Fibroblast of skin of scalp (primary cell): Measurements from ENCODE around the gene STK32B.
"Not testable (repeated sequence)": the region's sequence is repeated elsewhere in the genome, so short reads cannot be mapped to it uniquely, and the experiment has no call there.

Source experiments
- DNase-seq: peaks from one replicate; pipeline ENCODE4 v3.0.0-alpha.2; 2013

Gene STK32B

DNA sequence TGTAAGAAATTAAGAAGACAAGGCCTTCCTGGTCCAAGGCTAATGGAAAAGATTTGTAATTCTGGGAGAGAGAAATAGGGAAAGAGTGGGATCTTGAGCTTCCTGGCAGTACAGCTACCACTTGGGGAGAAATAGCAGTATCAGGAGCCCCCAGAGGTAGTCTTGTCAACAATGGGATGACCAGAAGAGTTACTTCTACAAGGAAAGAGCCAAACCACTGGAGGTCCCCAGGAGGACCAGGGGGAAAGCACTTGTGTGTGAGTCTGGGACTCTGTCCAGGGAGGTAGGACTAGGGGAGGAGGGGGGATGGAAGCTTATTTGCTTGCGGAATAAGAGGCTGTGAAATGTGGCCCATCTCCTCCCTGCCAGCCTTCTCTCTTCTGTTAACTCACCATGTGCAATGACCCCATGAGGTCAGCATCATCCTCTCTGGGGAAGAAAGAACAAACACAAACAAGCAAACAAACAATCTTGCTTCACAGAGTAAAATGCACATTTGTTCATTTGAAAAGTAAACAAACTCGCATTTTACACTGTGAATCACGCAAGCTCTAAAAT is 160.1 kb downstream of the STK32B start:
- no peak for DNase-seq

DNA sequence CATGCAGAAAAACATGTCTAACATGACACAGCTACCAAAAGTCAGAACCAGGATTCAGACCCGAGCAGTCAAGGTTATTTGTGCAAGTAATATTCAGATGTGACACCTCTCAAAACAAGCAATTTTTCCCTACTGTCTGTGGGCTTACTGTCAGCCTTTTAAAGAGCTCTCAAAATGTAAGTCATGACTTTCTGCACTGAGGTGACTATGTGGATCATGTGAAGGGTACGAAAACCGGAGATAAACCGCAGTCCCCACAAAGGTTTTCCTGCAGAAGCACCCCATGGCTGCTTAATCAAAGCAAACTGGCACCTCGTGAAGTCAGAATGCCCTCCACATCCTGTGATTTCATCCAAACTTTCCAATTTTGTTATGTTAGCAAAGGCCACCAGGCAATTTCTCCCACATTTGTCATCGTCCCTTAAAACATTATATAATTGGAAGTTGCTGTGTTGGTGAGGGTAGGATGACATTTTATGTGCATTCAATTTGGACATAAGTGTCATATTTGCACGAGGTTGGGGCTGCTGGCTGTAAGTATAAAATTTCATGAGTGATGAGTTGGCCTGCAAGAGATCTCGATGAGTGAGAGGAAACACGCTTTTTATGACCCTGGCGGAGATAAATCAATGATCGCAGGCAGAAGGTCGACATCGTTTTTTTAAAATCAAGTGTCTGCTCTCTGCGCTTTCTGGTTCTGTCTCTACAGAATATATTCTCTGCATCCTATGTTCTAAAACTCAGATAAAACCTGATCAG is 161.2 kb downstream of the STK32B start:
- DNase-seq = no peak

DNA sequence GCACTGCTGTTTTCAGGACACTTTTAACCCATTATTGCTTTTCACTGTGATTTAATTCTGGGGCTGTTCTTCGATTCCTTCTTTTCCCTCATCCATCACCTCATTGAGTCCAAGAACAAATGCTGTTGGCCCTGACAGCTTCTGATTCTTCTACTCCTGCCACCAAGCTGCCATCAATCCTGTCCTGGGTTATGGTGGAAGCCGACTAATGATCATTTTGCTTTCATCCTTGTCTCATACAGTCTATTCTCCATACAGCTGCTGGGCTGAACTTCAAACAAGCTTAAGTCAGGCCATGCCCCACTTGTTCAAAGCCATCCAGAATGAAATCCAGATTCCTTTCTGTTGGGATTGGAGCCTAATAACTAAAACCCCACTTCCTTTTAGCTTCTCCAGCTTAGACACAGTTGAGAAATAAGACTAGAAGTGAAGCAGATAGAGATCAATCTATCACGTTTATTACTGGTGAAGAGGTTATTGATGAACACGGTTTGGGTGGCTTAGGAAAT is 161.9 kb downstream of the STK32B start:
- DNase-seq = no peak

DNA sequence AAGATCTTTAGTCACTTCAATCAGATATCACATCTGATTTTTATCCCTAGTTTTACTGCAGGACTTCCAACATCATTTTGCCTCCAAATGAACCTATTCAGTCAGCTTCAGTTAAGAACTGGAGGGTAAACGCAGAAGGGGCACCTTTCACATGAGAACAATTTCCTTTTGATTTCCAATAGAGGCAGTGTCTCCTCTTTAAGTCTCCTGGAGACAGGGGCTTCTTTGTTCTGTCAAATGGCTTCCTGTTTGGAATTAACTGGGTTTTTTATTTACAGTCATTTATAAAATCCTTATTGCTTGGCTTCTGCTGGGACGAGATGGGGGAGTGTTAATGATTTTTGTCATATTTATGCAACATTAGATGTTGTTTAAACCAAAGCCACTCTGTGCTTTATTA is 164.0 kb downstream of the STK32B start:
- no peak for DNase-seq

DNA sequence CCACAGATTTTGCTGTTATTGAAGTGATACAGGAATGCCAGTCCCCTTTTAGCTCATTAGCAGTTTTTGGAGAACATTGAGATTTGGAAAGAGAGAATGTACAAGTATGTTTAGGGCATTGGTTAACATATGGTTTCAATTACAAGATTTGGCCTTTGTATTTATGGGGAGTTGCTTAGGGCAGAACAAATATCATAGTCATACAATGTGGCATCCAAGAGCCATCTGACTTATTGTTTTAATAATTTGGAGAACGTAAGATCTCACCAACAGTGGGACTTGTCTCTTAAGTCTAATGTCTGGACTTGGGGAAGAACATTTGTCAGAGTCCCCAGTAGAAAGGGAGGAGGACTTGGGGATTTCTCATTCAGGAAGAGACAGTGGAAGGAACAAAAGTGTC is 166.1 kb downstream of the STK32B start:
- peak; percentile 71 for DNase-seq

DNA sequence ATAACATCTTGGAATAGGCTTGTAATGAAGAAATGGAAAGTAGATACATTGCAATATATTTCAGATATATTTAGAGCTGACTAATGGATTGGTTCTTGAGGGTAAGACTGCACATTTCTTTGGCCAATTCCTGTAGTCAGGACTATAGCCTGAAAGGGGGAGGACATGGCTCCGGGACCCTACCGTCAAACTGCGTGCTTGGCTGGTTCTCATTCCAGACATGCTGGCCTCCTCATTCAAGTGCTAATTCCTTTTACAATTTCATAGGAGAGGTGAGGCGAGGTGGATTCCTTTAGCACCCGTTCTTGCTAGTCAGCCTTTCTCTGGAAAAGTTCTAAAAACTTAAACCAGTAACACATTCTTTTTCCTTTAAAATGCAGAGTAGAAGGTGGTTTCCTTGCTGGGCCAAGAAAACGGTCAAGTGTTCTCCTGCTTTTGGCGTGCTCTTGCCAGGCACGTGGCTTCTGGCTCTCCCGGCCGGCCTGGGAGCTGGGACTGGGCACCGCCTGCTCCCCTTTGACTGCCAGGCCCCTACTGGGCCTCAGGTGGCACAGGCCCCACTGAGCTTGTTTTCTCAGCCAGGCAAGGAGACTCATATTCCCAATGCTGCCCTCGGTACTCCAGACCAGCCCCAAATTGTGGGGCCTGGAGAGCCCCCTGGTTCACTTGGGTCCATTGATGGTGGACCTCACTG is 167.2 kb downstream of the STK32B start:
- DNase-seq = no peak

DNA sequence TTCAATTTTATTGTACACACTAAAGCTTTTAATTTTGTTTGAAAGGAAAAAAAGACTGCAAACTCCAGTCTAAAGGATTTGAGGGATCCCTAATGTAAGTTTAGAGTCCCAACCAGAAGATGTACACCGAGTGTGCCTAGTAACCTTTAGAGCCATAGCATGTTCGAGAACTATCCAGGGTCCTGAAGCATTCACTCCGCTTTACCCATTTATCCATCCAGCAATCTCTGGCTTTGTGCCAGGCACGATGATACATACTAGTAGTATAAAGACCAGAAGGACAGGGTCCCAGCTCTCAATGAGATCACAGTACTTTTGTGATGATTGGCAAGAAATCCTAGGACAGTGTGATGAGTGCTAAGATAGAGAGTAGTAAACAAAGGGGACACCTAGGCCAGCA is 168.7 kb downstream of the STK32B start:
- DNase-seq = peak; percentile 64

DNA sequence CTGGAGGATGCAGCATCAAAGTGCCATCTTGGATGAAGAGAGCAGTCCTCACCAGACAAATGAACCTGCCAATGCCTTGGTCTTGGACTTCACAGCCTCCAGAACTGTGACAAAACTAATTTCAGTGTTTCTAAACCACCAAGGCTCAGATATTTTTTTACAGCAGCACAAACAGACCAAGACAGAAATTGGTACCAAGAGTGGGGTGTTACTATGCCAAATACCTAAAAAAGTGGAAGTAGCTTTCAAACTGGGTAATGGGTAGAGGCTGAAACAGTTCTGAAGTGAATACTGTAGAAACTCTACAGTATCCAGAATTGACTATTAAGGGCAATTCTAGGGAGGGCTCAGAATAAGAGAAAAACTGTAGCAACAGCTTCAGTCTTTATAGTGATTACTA is 170.8 kb downstream of the STK32B start:
- no peak for DNase-seq

DNA sequence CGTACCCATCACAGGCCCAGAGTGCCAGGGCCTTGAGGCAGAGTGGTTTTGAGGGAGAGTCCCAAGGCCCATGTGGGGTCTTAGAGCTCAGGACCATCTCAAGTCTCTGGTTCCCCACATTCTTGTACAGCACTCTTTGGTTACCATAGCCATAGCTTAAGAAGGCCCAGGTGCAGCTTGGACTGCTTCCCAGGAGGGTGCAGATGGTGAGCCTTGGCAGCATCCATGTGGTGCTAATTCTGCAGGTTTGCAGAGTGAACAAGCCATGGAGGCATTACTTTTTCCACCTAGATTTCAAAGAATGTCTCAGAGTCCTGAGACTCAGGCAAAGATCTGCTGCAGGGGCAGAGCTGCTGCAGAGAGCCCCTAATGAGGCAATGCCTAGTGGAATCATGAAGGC is 171.7 kb downstream of the STK32B start:
- no peak for DNase-seq

DNA sequence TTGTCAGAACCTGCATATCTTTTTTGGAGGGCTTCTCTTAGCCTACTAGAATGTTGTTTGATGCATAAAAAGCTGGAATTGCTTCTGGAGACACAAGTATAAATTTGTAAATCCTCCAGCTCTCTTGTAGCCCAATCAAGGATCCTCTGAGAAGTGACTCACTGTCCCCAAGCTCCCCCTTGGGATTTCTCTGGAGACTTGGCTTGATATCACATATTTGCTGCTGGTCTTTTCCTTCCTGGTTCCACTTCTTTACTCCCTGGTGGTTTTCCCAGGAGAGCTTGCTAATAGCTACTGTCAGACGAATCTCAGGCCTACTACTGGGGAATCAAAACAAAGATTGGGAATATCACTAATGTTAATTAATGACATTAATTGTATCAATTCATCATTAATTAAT is 173.1 kb downstream of the STK32B start:
- peak; percentile 81 for DNase-seq

DNA sequence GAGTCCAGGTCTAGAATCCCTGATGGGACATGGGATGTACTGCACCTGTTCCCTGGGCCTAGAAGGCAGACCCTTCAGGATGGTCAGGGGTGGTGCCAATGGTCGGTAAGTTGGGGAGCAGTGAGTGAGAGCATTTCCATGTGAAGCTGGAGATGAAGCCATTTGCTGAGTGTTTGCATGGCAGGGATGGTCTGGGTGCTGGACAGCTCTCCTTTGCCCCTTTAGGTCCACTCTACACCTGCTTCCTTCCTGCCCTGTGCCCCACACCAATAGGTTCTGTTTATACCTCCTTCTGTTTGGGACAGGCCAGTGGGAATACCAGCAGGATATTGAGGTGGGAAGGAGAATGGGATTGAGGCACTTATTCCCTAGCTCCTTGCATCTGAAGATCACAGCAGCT is 181.3 kb downstream of the STK32B start:
- no peak for DNase-seq

DNA sequence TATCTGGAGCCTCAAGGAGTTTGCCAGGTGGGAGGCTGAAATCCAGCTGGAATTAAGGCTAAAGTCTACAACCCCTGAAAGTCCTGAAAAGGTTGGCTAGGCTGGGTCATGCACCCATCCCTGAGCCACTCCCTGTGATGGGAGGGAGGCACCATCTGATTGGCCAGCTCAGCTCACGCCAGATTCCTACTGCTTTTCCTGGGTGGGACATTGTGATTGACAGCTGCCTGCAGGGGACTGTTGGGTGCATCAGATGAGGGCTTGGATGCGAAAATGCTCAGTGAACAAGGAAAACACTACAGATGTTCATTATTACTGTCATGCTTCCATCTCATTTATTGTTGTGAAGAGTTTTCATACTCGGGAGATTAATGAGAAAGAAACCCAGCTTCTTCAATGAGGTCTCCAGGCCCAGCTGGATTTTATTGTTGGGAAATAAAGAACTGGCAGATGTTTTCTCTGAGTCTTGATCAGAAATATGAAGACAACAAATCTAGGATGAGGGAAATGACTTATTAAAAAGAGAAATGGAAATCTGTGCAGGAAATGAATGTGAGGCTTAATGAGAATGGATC is 185.9 kb downstream of the STK32B start:
- peak; percentile 37 for DNase-seq

DNA sequence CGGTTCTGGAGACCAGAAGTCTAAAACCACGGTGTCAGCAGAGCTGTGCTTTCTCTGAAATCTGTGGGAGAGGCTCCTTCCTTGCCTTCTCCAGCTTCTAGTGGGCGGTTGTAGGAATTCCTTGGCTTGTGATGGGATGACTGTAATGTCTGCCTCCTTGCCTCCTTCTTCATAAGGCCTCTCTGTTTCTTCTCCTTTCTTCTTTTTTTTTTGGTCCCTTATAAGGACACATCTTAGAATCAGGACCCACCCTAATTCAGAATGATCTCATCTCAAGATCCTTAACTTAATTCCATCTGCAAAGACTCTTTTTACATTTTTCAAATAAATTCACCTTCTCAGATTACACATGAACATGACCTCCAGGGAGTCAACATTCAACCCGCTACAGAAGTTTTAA is 186.9 kb downstream of the STK32B start:
- DNase-seq = peak; percentile 91

DNA sequence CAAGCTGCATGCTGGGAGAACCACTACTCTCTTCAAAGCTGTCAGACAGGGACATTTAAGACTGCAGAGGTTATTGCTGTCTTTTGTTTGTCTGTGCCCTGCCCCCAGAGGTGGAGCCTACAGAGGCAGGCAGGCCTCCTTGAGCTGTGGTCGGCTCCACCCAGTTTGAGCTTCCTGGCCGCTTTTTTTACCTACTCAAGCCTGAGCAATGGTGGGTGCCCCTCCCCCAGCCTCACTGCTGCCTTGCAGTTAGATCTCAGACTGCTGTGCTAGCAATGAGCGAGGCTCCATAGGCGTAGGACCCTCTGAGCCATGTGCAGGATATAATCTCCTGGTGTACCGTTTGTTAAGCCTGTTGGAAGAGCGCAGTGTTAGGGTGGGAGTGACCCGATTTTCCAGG is 195.8 kb downstream of the STK32B start:
- not testable (repeated sequence) for DNase-seq

DNA sequence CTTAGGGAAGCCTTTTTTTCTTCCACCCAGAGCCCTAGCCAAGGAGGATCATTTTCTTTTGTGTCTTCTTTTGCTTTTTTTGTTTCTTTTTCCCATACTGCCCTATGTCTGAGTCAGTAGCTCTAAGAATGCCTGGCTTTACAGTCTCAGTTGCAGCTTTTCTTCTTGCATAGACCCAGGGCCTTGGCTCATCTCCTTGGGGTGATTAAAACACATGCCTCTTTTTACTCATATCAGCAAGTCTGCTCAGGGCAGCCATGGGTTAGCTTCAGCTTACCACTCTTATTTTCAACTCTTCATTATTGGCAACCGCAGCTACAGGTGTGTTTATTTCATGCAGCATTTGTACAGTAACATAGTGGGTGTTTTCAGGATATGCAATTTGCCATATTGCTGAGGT is 196.5 kb downstream of the STK32B start:
- no peak for DNase-seq

DNA sequence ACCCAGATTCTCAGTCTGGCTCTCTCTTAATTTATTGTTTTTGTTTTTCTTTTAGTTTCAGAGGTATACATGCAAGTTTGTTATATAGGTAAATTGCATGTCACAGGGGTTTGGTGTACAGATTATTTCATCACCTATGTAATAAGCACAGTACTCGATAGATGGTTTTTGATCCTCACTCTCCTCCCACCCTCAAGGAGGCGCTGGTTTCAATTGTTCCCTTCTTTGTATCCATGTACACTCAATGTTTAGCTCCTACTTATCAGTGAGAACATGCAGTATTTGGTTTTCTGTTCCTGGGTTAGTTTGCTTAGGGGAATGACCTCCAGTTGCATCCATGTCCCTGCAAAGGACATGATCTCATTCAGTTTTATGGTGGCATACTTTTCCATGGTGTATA is 198.4 kb downstream of the STK32B start:
- no peak for DNase-seq

DNA sequence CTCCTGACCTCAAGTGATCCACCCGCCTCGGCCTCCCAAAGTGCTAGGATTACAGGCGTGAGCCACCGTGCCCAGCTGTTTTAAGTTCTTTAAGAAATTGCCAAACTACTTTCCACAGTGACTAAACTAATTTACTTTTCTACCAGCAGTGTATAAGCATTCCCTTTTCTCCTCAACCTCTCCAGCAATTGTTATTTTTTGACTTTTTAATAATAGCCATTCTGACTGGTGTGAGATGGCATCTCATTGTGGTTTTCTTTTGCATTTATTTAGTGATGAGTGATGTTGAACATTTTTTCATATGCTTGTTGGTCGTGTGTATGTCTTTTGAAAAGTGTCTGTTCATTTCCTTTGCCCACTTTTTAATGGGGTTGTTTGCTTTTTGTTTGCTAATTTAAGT is 199.3 kb downstream of the STK32B start:
- peak; percentile 46 for DNase-seq

DNA sequence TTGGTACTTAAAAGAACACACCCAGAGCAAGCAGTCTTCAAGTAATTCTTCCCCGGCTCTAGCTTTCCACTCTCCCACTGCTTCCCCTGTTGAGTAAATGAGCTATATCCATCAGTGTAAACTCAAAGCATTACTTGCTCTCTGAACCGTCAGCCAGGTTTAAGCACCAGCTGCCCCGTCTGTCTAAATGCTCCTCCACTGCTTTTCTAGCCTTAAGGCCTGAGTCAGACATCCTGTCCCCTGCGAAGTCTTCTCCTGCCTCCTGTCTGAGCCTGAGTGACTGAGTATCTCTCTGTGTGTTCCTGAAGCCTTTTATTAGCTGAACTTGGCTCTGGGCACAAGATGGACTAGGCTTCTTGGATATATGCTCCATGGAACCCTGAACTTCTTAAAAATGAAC is 205.1 kb downstream of the STK32B start:
- no peak for DNase-seq

DNA sequence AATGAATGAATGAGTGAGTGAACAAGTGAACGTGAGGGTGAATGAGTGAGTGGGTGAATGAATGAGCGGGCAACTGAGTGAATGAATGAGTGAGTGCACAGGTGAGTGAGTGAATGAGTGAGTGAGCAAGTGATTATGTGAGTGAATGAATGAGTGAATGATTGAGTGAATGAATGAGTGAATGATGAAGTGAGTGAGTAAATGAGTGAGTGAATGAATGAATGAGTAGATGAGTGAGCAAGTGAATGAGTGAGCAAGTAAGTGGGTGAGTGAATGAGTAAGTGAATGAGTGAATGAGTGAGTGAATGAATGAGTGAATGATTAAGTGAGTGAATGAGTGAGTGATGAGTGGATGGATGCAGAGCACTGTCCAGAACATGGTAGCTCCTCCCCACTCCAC is 205.8 kb downstream of the STK32B start:
- DNase-seq = no peak

DNA sequence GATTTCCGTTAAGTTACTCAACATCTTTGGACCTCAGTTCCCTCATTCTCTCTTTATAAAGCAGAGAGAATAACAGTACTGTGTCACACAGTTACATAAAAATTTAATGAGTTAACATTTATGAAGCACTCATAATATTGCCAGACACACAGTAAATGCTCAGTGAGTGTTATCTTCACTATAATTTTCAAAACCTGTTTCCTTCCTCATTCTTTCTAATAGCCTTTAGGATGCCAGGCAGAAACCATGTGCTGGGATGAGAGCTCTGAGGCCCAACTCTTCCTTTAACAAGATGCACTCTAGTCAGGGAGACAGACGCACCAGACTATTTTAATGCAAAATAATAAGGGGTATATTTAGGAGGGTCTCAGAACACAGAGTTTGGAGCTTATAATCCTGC is 208.2 kb downstream of the STK32B start:
- no peak for DNase-seq

DNA sequence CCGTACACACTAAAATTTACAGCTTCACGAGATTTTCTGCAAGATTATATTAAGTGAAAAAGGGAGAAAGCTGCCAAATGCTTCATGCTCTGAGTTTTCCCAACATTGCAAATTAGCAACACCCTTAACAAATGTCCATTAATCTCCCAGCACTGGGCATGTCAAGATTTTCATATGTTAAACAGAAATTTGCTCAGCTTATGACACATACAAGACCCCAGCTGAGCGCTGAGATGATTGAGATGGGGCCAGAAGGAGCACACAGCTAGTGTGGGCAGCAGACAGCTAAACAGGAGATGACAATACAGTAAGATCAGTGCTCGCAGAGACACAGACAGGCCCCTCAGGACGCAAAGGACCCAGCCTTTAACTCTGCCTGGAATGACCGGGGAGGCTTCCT is 208.8 kb downstream of the STK32B start:
- peak; percentile 29 for DNase-seq

DNA sequence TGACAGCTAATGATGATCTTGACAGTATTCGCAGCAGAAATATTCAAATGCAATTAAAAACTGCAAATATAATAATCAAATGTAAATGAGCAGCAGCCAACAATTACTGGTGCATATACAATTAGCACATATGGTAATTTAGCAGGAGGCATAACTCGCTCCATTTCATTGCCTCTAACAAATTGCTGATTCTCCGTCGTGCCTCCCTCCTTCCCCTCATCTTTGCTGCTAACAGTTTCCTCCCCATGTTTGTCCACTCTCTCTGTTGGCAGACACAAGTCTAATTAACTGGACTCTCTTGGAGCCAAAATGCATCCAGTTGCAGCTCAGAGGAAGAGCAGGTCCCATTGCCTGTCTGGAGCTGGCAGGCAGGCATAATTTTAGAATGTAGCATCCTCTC is 210.6 kb downstream of the STK32B start:
- DNase-seq = no peak

DNA sequence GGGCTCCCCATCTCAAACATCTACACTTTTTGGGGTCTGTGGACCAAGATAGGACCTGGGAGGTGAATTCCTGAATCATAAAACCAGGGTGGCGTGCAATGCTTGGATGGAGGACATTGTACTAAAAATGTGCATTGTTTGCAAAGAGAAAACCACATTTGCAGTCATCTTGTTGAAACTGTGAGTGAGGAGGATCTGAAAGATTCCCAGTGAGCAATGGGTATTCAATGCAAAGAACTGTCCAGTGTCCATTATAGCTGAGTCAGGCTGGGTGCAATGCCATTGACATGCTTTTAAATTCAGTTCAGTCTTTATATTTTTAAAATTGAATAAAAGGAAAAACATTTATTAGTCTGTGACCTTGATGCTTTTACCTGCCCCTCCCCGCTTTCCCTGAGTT is 215.7 kb downstream of the STK32B start:
- peak; percentile 47 for DNase-seq

DNA sequence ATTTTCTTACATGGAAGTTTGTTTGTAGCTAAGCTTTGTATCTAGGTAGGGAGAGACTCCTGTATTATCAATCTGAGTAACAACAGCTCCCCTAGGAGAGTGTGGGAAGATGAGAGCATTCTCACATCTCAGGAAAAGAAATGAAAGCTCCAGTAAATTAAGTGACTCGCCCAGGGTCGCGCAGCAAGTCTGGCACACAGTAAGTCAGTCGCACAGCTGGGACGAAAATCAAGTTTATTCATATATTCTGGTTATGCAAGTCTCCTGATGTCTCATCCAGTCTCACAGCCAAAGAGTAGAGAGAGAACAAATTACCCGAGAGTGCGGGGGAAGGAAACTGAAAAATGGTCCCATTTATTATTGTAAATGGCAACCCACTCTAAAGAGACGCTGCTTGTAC is 216.1 kb downstream of the STK32B start:
- peak; percentile 36 for DNase-seq
